Measurements from ENCODE around the gene BHLHE40. TPM values are rescaled to one million over a fixed set of nuclear protein-coding genes. Genes with fewer than 3 reads are reported as not detected.

Gene BHLHE40
- total and polyA plus RNA-seq, 2 experiments from 2014 or later = 1.7 to 2.2 TPM

GRCh38 chr3:4983739-4984510, 4.7 kb downstream of the BHLHE40 start:
- peaks cover 24% of the 10 kb centered on the region for H3K4me1 Mint-ChIP-seq

More at GRCh38 chr3:4983739-4984510, 4.7 kb downstream of the BHLHE40 start:
- Histone ChIP-seq H3K27me3 (ENCODE audit: insufficient read depth) (peaks cover 53% of the 10 kb centered on the region), H3K9me2 (ENCODE audit: insufficient read depth) (no peaks in the 10 kb centered on the region), H3K27ac (ENCODE audit: low read depth) (no peak overlapping the region), H3K4me2 (no peak overlapping the region), H4K20me1 (replicated peaks; ENCODE audit: insufficient read depth) (no peaks in the 10 kb centered on the region), H3K79me2 (replicated peaks; ENCODE audit: insufficient read depth) (no peaks in the 10 kb centered on the region), H3K36me3 (ENCODE audit: insufficient read depth) (no peaks in the 10 kb centered on the region), H3K4me3 (no peak overlapping the region), H2AFZ (no peak overlapping the region), H3K4me1 (ENCODE audit: insufficient read depth) (peaks cover 20% of the 10 kb centered on the region), H3F3A (replicated peaks; ENCODE audit: low read depth) (peaks cover 11% of the 10 kb centered on the region; the same call in 1 of the 2 replicates)
- H3K27me3 Mint-ChIP-seq (ENCODE audit: insufficient read depth, low read depth, poor library complexity) = peaks cover 35% of the 10 kb centered on the region
- ATAC-seq (no peak), DNase-seq (ENCODE audit: low spot score) (no peak)
- H3K9me3 Mint-ChIP-seq = 0 out of 3 replicates have a peak, but pooled peaks cover 5% of the 10 kb centered on the region
- TF ChIP-seq ZNF331 (CRISPR knock-in tag; IDR thresholded peaks at IDR 0.05; ENCODE audit: low read depth) = no peak
- TF ChIP-seq POLR2AphosphoS5 (IDR thresholded peaks at IDR 0.05; ENCODE audit: low read depth) = no peak
- no peak for TF ChIP-seq STAT1 (IDR thresholded peaks at IDR 0.05; ENCODE audit: unreplicated experiment)
- TF ChIP-seq ZNF462 (CRISPR knock-in tag; IDR thresholded peaks at IDR 0.05) = no peak
- no peak for TF ChIP-seq ETS1 (IDR thresholded peaks at IDR 0.05)
- no peak for TF ChIP-seq REST (IDR thresholded peaks at IDR 0.05; ENCODE audit: unreplicated experiment)
- no peak for TF ChIP-seq JUNB (IDR thresholded peaks at IDR 0.05; ENCODE audit: unreplicated experiment)
- no peak for TF ChIP-seq EZH2phosphoT487 (IDR thresholded peaks at IDR 0.05; ENCODE audit: unreplicated experiment)
- TF ChIP-seq NANOG (IDR thresholded peaks at IDR 0.05; ENCODE audit: borderline replicate concordance) = no peak
- TF ChIP-seq ZNF114 (CRISPR knock-in tag; IDR thresholded peaks at IDR 0.05) = no peak
- no peak for TF ChIP-seq CTCF (conservative IDR thresholded peaks at IDR 0.05; ENCODE audit: low read depth in 2 of 2)
- TF ChIP-seq CREB1 (CRISPR knock-in tag; IDR thresholded peaks at IDR 0.05; ENCODE audit: low read depth) = no peak
- TF ChIP-seq EZH2 (IDR thresholded peaks at IDR 0.05; ENCODE audit: low read depth, unreplicated experiment) = no peak
- H3K27ac Mint-ChIP-seq = no peak overlapping the region
- peaks cover 4% of the 10 kb centered on the region; the same call in 2 of the 3 replicates for H3K36me3 Mint-ChIP-seq (ENCODE audit: low read depth)
- no peak overlapping the region for H3K4me3 Mint-ChIP-seq
